NCI-H510A treated with DMSO at 0.1 percent for 48 hours (cell line): ENCODE data around the gene ACSS2.

Source experiments
- DNase-seq: peaks from one replicate; lab custom pipeline; 2025; lab: John Stamatoyannopoulos, UW

ACSS2 gene

GRCh38 chr20:34907616-34908469 is 31.4 kb downstream of the ACSS2 start:
- DNase-seq = peak; percentile 52

GRCh38 chr20:34915131-34915530 is 38.7 kb downstream of the ACSS2 start:
- no peak for DNase-seq

DNA sequence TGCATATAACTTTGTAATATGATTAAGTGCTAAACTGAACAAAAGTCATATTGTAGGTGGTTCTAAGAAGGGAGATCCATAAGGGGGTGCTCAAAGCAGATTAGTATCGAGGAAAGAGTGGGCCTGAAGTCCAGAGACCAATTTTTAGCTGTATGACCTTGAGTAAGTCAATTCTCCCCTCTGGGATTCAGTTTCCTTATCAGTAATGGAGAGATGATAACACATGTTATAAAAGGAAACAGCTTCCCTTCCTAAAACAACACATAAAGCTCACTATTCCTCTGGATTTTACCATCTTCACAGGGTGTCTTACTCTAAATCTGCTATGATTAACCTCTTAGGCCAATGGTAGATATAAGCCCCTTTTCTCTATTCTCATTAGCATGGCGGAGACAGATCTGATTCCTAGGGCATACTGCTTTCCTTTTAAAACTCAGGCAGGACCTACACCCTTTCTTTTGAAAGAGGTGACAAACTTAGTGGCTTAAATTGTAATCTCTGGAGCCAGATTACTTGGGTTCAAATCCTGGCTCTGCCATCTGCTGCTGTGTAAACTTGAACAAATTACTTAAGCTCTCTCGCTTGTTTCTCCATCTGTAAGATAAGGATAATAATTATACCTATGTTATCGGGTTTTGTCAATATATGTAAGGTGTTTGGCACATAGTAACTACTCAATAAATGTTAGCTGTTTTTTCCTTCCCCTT is 39.5 kb downstream of the ACSS2 start:
- no peak for DNase-seq

DNA sequence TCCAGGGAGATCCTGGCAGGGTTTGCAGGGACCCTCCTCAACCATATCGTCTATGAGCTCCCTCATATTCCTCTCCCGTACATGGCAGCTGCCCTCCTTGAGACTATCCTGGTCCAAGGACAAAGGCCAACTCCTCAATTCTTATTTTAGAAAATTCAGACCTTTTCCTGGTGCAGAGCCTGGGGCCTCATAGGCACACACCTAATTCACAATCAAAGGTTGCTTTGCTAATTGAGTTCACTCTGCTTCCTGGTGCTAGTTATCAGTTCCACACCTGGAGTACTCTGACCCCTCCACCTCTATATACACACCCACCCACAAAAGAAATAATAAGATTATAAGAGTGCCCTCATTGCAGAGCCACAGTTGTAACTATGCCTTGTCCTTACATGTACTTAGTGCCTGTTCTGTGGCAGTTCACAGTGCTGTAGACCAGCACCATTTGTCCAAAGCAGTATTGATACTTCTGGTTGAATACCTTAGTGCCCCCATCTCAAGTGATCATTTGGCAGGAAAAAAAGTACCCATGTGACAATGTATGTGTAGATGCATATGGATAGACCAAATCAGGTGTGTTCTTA is 40.5 kb downstream of the ACSS2 start:
- DNase-seq = no peak

- DNase-seq = no peak
These were observed 43.6 kb downstream of the ACSS2 start for GRCh38 chr20:34920055-34920454.

- DNase-seq = no peak
These were observed 45.0 kb downstream of the ACSS2 start for GRCh38 chr20:34921436-34921835.

GRCh38 chr20:34922654-34923381 is 46.4 kb downstream of the ACSS2 start:
- DNase-seq = no peak

DNA sequence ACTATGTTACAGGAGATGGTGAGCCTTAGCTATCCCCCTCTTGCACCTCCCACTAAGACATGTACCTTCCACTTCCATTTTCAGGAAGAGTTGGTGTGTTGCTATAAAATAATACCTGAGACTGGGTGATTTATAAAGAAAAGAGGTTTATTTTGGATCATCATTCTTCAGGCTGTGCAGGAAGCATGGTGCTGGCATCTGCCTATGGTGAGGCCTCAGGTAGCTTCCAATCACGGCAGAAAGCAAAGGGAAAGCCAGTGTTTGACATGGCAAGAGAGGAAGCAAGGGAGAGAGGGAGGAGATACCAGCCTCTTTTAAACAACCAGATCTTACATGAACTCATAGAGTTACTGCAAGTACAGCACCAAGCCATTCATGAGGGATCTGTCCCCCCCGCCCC is 47.0 kb downstream of the ACSS2 start:
- DNase-seq = no peak

DNA sequence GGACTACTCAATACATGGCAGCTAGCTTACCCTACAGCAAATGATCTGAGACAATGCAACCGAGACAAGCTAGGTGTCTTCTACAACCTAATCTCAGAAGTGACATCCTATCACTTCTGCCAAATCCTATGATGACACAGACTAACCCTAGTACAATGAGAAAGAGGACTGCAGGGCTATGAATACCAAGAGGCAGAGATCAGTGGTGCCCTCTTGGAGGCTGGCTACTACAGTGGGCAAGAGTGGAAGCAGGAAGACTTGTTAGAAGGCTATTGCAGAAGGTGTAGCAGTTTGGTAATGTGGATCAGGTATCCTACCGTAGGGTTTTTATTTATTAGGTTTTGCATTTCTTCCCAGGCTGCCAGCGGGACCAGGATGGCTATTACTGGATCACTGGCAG is 48.9 kb downstream of the ACSS2 start:
- DNase-seq = no peak

DNA sequence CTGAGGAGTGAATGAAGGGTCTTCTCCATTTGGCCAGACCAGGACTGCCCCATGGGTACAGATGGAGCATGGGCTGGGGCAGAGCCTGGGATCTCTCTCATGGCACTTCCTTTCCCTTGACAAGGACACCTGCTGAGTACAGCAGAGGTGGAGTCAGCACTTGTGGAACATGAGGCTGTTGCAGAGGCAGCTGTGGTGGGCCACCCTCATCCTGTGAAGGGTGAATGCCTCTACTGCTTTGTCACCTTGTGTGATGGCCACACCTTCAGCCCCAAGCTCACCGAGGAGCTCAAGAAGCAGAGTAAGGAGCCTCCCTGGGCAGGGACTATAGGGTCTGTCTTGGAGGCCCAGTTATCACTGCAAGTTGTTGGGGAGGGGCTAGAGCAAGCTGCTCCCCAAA is 49.6 kb downstream of the ACSS2 start:
- no peak for DNase-seq

GRCh38 chr20:34926581-34926980 is 50.2 kb downstream of the ACSS2 start:
- DNase-seq = no peak

DNA sequence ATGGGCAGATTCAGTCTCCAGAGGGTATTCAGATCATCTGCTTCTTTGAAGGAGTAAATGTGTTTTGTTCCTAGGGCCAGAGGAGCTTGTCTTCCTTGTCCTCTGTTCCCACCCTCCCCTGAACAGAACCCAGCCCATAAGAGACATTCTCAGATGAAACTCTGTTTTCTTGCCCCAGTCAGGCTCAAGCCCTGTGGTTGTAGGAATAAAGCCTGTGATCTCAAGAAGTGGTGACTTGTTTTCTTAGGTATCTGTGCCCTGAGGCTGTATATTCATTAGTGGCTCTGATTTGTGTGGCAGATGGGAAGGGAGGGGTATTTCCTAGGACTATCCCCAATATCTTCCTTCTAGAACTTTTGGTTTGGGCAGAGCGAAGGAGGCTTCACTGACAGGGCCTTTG is 51.3 kb downstream of the ACSS2 start:
- DNase-seq = no peak

GRCh38 chr20:34928411-34928810 is 52.0 kb downstream of the ACSS2 start:
- DNase-seq = no peak

DNA sequence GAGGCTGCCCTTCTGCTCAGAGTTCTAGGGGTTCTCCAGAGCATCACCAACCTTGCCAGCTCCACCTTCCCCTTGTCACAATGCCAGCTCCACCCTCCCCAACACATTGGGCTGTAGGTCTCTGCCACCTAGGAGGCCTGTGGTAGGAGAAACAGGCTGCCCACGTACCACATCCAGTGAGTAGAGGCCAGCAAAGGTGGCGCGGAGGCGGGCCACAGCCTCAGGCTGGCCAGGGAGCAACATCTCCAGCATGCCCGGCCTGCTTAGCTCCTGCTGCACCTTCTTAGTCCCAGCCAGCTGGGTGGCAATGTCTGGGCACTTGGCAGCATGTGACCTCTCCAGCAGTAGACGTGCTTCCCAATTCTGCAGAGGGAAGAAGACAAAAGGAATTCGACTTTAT is 55.4 kb downstream of the ACSS2 start:
- DNase-seq = no peak

DNA sequence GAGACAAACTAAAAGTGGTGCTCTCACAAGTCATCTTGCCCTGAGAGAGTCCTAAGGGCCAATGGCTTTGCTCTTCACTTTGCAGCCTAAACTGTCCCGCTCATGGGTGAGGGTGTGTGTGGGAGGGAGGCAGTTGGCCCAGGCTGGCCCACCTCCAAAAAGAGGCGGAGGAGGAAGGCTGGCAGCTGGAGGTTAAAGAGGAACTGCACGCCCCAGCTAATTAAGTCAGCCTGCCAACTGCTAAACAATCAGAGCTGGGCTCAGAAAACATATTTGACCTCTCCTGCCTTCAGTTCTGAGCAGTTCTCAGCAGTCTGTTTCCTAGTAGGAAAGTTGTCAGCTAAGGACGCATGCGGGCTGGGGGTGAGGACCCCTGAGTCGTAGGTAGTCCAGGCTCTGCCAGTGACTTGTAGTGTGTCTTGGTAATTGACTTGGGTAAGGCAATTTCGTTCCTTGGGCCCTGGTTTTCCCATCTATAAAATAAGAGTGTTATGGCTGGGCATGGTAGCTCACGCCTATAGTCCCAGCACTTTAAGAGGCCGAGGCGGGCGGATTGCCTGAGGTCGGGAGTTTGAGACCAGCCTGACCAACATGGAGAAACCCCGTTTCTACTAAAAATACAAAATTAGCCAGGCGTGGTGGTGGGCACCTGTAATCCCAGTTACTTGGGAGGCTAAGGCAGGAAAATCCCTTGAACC is 62.2 kb downstream of the ACSS2 start:
- no peak for DNase-seq

GRCh38 chr20:34940081-34940481 is 63.7 kb downstream of the ACSS2 start:
- no peak for DNase-seq

DNA sequence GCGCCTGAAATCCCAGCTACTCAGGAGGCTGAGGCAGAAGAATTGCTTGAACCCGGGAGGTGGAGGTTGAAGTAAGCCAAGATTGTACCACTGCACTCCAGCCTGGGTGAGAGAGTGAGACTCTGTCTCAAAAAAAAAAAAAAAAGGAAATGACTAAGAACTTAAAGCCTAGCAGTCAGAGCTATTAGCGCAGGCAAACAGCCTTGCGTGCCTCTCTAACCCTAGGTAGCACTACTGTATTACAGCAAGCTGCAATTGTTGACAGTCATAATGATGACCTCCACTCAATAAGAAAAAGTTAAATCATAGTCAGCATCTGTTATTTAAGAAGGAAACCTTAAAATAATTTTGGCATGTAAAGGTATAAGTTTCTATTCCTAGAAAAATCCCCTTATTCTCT is 64.8 kb downstream of the ACSS2 start:
- no peak for DNase-seq

GRCh38 chr20:34942301-34942700 is 65.9 kb downstream of the ACSS2 start:
- DNase-seq = no peak

GRCh38 chr20:34943808-34944567 is 67.6 kb downstream of the ACSS2 start:
- no peak for DNase-seq

GRCh38 chr20:34945315-34946077 is 69.1 kb downstream of the ACSS2 start:
- DNase-seq = no peak
